Stimulated activated CD8-positive, alpha-beta memory T cell treated with anti-CD3 and anti-CD28 coated beads, Interleukin-4, amount 100 ng/mL, for 4 hours (primary cell): ENCODE data around the gene GPR50.

ENCODE experiments used
- DNase-seq, 2 donors: peaks; one replicate each; pipeline ENCODE4 v3.0.0-alpha.2; 2020; ENCODE audit warnings: low read depth in 2 of 2, low spot score in 1 of 2

Gene GPR50

DNA sequence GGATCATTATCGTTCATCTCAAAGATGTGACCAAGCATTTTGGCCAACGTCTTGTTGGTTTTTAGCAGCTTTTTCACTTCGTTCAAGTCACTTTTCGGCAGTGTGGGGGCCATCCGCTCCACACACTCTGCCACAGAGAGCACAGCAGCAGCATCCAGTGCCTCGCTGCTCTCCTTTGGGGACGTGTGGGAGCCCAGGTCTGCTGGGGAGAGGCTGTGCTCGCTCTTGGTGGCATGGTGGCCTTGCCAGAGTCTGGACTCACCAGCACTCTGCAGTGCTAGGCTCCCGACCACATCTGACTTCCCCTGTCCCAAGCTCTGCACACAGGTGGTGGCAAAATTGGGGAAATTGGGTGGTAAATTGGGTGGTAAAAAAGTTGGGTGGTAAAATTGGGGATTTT lies 50.6 kb downstream of the GPR50 start:
- DNase-seq: no peak

DNA sequence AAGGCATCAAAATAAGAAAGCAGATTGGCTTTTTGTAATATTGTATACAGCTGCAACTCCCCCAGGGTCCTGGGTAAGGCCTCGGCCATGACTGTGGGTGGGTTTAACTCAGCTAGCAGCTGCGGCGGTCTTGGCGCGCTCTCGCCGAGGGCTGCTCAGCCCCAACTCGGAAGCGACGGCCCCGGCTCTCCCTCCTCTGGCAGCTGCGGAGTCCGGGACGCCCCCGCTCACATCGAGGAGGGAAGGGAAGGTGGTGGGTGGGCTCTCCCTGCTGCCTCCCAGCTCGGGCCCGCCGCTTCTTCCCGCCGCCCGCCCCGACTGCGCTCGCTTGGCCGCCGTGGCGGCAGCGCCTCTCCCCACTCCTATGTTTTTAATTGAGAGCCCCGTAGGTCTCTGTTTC lies 51.2 kb downstream of the GPR50 start:
- DNase-seq: no peak

DNA sequence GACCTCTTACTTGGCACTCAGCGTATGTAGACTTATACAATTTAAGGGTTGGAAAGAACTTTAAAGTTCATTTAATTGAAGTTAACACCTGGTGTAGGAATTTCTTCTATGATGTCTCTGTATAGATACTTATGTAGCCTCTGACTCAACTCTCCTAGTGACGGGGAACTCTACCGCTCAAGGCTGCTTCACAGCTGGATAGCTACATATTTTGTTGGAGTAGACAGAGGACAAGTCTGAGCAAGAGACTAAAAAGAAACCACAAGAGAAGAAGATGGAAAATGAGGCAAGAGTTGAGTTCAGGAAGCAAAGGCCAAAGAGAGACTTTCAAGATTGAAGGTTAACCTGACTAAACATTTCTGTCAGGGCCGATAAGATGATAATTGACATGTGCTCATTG lies 52.6 kb downstream of the GPR50 start:
- DNase-seq: no peak
